GM18508 (cell line): ENCODE measurements around the gene EFL1.
"Not testable (repeated sequence)": the region's sequence is repeated elsewhere in the genome, so short reads cannot be mapped to it uniquely, and the experiment has no call there.

Experiments used
- ATAC-seq: cut with Tn5 transposase; IDR thresholded peaks from one replicate; pipeline ENCODE4 v1.9.1; 2021; ENCODE audit warnings: moderate number of reproducible peaks; ENCODE audit not compliant: insufficient read depth, unreplicated experiment

EFL1 gene

DNA sequence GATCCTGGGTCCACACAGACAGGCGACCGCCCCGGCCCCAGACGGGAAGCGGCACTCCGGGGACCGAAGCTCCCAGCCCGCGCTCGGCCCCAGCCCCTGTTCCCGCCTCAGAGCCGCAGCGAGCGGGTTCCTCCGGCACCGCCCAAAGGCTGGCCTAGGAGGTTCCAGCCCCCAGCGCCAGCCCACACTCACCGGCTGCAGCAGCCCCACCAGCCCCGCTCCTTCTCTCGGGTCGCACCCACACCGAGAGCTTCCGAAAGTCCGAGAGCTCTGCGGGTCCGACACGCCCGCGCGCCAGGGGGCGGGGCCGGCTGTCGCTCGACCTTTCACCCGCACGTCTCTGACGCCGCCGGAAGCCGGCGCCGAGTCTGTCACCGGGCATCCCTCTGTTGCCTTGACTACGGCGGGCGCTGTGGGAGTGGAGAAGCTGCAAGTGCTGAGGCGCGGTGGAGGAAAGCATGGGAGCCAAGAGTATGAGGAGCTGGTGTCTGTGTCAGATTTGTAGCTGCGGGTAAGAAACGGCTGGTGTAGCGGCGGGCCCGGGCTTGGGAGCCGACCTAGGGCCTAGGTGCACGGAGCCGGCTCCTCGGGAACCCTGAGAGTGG, at the start of gene EFL1, which contains the start of gene SAXO2:
Gene EFL1 (minus strand): TSS at position 313 of the 605 bp plus-strand sequence. CDS start 956 bp downstream, outside the sequence.
Gene SAXO2 (plus strand): TSS at position 397 of the 605 bp plus-strand sequence. CDS start 62 bp downstream, at position 459.
- ATAC-seq, result peak; percentile 55

GRCh38 chr15:82311321-82311720, 48.8 kb upstream of the EFL1 start:
- not testable (repeated sequence) for ATAC-seq

DNA sequence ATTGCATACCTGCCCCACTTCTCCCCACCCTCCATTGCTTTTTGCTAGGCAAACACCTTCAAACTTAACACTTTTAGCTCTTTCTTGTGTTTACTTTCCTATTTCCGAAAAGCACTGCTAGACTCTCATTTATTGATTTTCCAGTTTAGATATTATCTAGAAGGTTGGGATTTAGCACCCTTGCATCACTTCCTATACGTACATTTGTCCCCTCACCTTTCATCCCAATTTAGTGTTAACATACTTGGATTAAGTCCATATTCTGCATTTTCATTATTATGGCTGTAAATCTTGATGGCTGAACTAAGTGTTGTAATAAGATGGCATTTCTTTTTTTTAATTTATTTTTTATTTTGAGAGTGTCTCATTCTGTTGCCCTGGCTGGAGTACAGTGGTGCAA, 47.3 kb upstream of the EFL1 start:
- ATAC-seq, result no peak

DNA sequence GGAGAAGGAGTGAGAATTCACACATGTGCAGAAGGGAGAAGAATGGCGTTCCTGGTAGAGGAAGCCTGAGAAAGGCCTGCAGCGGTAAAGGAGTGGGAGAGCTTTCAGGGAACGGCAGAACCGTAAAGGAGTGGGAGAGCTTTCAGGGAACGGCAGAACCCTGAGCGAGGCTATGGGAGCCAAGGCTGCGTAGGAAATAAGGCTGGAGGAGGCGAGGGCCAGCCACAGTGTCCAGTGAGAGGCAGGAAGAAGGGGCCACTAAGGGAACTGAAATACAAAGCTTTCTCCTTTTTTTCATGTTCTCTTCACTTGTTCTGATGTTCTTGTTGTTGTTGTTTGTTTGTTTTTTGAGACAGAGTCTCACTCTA, 45.2 kb upstream of the EFL1 start:
- ATAC-seq, result no peak

DNA sequence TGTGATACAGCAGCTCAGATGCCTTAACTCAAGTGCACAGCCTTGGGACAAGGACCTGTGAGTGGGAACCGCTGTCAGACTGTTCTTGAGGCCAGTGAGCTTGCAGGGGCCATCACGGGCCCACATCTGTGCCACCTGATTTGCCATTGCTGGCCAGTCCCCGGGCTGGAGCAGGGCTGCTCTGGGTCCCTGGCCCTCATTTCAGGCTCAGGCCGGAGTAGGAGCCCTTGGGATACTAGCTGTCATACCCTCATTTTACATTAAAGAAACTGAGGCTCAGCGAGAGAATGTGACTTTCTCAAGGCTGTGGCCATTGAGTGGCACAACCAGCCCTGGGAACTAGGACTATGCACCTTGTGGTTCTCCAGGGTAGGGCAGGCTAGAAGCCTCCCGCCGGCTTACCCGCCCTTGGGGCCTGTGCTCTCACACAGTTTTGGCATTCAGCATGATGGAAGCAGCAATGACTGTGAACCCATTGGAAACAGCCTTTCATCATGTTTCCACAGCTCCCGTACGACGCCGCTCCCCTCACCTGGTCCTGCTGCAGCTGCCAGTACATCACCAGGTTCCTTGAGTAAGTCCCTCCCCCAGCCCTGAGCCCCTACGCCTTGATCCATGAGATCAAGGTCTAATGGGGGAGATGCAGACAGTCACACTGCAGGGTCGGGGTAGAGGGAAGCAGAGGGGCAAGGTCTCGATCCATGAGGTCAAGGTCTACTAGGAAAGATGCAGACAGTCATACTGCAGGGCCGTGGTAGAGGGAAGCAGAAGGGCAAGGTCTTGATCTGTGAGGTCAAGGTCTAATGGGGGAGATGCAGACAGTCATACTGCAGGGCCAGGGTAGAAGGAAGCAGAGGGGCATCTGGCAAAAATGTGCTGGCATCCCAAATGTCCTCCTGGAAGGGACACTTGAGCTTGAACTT, 44.5 kb upstream of the EFL1 start:
- ATAC-seq, result no peak

DNA sequence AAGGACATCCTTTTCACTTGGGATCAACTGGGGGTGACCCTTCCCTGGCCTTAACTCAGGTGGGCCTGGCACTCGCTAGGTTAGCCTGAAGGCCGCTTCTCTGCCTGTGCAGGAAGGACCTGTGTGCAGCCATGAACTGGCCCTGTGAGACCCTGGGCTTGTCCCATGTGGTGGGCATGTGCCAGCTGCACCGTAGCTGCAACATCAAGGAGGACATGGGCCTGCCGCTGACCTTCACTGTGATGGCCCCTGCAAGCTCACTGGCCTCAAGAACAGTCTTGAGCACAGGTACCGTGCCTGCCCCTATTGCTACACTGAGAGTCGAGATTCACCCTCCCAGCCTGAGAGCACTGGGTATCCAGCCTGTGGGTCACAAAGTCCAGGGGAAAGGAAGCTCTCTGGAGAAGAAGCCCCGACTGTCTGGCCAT, 43.1 kb upstream of the EFL1 start:
- no peak for ATAC-seq

GRCh38 chr15:82304778-82305090, 42.2 kb upstream of the EFL1 start:
- ATAC-seq, result no peak

- no peak for ATAC-seq
Measured at GRCh38 chr15:82303956-82304777, 41.6 kb upstream of the EFL1 start.

GRCh38 chr15:82301296-82302016, 38.9 kb upstream of the EFL1 start:
- ATAC-seq, result no peak

DNA sequence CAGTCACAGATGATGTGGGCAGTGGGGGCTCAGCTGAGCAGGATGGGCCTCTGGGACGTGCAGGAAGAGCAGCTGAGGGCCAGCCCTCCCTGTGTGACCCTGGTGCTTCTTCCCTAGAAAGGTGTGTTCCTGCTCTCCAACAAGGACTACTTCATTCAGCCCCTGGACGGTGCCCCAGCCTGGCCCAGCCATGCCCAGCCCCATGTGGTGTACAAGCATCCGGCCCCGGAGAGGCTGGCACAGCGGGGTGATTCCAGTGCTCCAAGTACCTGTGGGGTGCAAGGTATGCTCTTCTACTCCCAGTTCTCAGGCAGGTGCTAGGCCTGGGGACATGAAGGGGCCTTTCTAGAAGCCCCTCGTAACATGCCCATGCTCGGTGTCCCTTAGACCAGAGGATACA, 38.3 kb upstream of the EFL1 start:
- no peak for ATAC-seq

GRCh38 chr15:82300326-82300725, 37.8 kb upstream of the EFL1 start:
- ATAC-seq, result not testable (repeated sequence)

GRCh38 chr15:82299511-82299914, 37.0 kb upstream of the EFL1 start:
- not testable (repeated sequence) for ATAC-seq

DNA sequence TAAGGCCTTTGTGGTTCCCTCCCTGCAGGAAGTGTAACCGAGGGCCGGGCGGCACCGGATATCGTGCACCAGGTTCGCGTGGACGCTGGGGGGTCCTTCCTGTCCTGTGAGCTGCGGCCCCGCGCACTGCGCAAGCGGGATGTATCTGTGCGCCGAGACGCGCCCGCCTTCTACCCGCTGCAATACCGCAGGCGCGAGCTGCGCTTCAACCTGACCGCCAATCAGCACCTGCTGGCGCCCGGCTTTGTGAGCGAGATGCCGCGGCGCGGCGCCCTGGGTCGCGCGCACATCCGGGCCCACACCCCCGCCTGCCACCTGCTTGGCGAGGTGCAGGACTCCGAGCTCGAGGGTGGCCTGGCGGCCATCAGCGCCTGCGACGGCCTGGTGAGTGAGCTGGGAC, 36.0 kb upstream of the EFL1 start:
- ATAC-seq, result no peak

DNA sequence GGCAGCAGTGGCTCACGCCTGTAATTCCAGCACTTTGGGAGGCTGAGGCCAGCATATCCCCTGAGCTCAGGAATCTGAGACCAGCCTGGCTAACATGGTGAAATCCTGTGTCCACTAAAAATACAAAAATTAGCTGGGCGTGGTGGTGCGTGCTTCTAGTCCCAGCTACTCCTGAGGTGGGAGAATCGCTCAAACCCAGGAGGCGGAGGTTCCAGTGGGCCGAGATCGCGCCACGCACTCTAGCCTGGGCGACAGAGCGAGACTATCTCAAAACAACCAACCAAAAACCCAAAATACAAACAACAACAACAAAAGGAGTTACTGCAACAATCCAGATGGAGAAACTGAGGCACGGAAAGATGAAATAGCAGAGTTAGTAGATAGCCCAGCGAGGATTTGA, 35.5 kb upstream of the EFL1 start:
- no peak for ATAC-seq

GRCh38 chr15:82297546-82297945, 35.0 kb upstream of the EFL1 start:
- no peak for ATAC-seq

- no peak for ATAC-seq
Measured at GRCh38 chr15:82294061-82294690, 31.6 kb upstream of the EFL1 start.

DNA sequence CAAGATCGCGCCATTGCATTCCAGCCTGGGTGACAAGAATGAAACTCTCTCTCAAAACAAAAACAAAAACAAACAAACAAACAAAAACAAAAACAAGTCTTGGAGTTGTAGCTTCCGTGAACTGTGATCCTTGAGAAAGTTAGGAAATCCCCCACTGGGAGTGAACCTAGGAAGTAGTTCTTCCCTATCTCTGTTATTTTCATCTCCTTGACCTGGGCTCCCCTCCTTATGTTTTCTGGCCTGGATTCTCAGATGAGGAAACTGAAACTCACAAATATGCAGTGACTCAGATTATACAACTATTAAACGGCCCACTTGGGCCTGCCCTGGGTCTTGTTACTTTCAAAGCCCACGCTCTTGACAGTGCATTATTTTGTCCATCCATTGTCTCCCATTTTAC, 29.7 kb upstream of the EFL1 start:
- no peak for ATAC-seq

GRCh38 chr15:82288202-82288601, 25.7 kb upstream of the EFL1 start:
- not testable (repeated sequence) for ATAC-seq

- not testable (repeated sequence) for ATAC-seq
Measured at GRCh38 chr15:82286475-82286874, 23.9 kb upstream of the EFL1 start.

GRCh38 chr15:82284381-82284780, 21.8 kb upstream of the EFL1 start:
- not testable (repeated sequence) for ATAC-seq
